ENCODE data around the gene DPP6.
"Not testable (repeated sequence)": the region's sequence is repeated elsewhere in the genome, so short reads cannot be mapped to it uniquely, and the experiment has no call there.

Gene DPP6

DNA sequence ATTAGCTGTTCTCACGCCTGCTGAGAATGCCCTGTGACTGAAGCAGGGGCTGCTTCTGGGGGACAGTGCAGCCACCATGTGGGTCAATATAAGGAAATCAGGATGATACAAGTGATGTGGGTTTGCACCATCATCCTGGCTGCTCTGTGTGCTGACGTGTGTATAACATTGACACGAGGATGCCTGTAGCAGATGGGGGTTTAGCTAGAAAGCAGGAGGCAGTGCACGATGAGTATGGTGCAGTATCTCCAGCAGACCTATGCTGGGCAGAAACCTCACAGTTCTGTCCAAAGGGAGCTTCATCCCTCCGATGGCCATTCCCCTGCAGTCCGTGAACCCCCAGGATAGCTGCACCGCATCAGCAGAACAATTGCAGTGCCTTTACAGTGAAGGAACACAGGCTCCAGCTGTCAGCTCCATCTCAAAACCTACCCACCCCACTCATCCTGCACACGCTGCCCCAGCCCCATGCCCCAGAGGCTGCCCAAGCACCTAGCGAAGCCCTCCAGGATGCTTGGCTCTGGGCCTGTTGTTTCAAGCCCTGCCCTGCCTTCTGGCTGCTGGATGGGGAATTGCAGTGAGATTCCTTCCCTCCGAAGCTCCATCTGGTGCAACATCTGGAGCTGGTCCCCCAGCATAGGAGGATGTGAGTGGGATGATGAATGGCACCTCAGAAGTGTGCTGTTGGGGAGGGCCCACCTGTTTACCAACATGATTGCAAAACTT is 96.8 kb downstream of the DPP6 start:
- not testable (repeated sequence) for H3K4me3 ChIP-seq (ENCODE audit: low read depth, low read length)

GRCh38 chr7:154150656-154151055 is 98.5 kb downstream of the DPP6 start:
- H3K4me3 ChIP-seq (ENCODE audit: low read depth, low read length) = not testable (repeated sequence)

GRCh38 chr7:154151306-154151705 is 99.1 kb downstream of the DPP6 start:
- H3K4me3 ChIP-seq (ENCODE audit: low read depth, low read length) = not testable (repeated sequence)

DNA sequence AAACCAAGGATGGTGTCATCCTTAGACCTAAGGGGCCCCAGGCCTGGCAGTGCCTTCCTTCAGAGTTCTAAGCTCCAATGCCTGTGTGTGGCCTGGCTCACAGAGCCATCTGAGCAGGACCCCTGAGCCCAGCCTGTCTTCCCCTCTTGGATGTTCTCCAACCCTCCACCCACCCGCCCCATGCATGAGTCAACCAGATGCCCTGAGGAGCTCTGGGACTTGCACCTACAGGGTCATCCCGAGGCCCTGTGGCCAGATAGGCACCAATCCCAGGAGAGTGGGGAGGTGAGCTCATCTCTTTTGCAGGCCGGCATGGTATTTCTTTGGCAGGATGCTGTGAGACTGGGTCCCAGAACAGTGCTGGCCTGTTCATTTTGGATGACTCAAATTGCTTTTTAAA is 103.7 kb downstream of the DPP6 start:
- H3K4me3 ChIP-seq (ENCODE audit: low read depth, low read length) = not testable (repeated sequence)

- H3K4me3 ChIP-seq (ENCODE audit: low read depth, low read length) = not testable (repeated sequence)
Measured at GRCh38 chr7:154162921-154163320, 110.7 kb downstream of the DPP6 start.

DNA sequence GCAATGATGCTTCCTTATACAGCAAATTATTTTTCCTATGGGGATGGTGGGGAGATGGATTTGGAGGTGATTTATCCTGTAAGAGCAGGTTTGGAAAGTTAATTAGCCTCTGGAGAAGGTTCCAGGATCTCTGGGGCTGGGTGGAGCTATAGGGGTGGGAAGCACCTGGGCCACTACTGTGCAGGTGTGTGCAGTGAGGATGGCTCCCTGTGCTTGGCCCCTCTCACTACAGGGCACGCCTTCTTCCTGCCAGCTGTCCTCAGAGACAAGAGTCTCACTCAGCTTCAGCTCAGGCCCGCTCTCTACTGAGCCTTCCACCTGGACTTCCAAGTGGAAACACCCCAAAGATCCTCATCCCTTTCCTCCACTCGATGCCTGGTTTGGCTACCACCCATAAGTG is 111.4 kb downstream of the DPP6 start:
- H3K4me3 ChIP-seq (ENCODE audit: low read depth, low read length) = not testable (repeated sequence)

- H3K4me3 ChIP-seq (ENCODE audit: low read depth, low read length) = no peak overlapping the region
Measured at GRCh38 chr7:154167051-154167450, 114.9 kb downstream of the DPP6 start.

GRCh38 chr7:154167807-154168206 is 115.6 kb downstream of the DPP6 start:
- no peak overlapping the region for H3K4me3 ChIP-seq (ENCODE audit: low read depth, low read length)

GRCh38 chr7:154171422-154171821 is 119.2 kb downstream of the DPP6 start:
- no peak overlapping the region for H3K4me3 ChIP-seq (ENCODE audit: low read depth, low read length)

GRCh38 chr7:154172236-154172635 is 120.0 kb downstream of the DPP6 start:
- H3K4me3 ChIP-seq (ENCODE audit: low read depth, low read length) = no peak overlapping the region

DNA sequence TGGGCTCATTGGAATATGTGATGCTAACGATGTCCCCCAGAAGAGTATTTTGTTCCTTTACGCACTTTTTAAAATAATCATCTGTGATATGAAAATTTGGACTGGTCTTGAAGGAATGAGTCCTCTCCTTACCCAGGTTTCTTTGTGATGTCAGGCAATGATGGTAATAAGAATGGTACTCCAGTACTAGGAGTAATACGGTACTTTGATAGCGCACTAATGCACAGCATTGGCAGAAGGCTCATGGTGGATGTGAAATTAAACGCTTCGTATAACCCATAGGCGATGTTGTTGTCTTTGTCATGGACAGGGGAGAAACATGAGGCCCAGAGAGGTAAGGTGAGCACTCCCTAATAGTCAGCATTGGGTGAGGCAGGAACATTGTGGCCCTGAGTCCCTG is 125.4 kb downstream of the DPP6 start:
- no peak overlapping the region for H3K4me3 ChIP-seq (ENCODE audit: low read depth, low read length)

DNA sequence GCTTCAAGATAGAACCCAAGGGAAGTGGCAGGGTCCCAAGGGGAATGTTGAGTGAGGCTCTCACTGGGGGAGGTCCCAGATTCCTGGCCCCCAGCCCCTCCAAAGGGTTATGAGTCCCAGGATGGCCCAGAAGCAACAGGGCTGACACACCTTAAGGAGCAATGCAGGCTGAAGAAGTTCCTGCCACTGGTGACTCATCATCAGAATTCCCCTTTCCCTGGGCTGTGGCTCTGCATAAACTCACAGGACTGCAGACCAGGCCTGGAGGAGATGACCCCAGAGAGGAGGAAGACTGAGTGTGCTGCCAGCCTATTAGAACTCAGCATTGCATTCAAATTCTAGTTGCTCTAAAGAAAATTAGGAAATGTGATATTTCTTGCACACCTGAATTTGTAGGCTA is 126.7 kb downstream of the DPP6 start:
- no peak overlapping the region for H3K4me3 ChIP-seq (ENCODE audit: low read depth, low read length)

GRCh38 chr7:154183482-154183881 is 131.3 kb downstream of the DPP6 start:
- no peak overlapping the region for H3K4me3 ChIP-seq (ENCODE audit: low read depth, low read length)

DNA sequence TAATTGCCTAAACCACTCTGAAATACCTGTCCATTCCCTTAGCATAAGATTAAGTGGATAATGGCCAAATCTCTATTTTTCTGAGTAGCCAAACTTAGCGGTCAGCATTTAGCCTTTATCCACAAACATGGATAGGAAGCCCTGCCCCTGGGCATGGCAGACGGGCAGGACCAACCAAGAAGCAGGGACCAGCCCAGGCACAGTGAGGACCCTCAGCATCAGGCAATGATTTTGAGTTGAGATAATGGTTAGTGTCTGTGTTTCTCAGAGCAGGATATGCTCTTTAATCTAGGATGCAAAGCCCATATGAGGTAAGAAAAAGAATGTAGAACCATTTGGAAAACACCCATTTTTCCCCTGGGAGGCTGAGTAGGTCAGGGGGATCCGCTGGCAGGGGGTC is 131.7 kb downstream of the DPP6 start:
- no peak overlapping the region for H3K4me3 ChIP-seq (ENCODE audit: low read depth, low read length)

DNA sequence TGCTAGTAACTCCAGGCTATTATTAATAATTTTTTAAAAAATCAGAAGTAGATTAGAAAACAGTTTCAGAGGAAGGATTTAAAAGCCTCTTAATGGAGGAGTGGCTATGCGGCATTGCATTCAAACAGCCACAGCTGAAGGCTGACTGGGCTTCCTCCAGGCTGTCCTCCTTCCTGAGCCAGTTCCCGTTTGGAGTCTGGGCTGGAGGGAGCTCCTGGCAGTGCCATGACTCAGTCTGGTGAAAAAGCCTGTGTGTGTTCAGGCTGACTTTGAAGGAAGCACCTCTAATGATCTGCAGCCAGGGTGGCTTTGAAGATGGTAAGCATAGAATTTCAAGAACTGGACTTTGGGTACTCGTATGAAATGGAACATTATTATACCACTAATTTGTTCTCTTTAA is 134.6 kb downstream of the DPP6 start:
- H3K4me3 ChIP-seq (ENCODE audit: low read depth, low read length) = no peak overlapping the region

DNA sequence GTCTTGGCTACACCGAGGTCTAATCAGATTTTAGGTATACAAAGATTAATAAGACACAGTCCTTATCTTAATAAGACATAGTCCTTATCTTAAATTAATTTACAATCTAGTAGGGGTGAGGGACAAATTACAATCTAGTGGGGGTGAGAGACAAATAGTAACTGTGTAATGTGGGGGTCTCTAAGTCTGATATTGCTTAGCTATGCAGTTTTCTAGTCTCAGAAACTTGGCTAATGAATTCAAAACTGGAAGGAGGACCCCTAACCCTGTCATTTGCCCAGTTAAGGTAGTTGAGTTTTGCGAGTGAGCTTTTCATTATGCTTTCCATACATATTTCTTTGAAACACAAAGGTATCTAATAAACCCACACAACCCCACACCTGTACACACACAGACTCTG is 136.1 kb downstream of the DPP6 start:
- H3K4me3 ChIP-seq (ENCODE audit: low read depth, low read length) = no peak overlapping the region

DNA sequence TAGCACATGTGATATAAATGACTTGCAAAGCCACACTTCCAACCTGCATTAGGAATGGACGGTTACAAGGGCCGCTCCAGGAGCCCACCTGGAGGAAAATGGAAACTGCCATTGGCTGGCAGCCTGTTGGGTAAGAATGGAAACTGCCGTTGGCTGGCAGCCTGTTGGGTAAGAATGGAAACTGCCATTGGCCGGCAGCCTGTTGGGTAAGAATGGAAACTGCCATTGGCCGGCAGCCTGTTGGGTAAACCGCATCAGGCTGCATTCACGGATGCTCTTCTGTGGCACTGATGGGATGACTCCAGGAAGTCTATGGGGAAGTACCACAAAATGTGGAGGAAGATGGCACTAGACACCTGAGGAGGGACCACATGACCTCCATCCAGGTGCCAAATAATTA is 143.1 kb downstream of the DPP6 start:
- no peak overlapping the region for H3K4me3 ChIP-seq (ENCODE audit: low read depth, low read length)

- H3K4me3 ChIP-seq (ENCODE audit: low read depth, low read length) = no peak overlapping the region
Measured at GRCh38 chr7:154198481-154198880, 146.3 kb downstream of the DPP6 start.

- no peak overlapping the region for H3K4me3 ChIP-seq (ENCODE audit: low read depth, low read length)
Measured at GRCh38 chr7:154200241-154200640, 148.0 kb downstream of the DPP6 start.

- no peak overlapping the region for H3K4me3 ChIP-seq (ENCODE audit: low read depth, low read length)
Measured at GRCh38 chr7:154202002-154202401, 149.8 kb downstream of the DPP6 start.

DNA sequence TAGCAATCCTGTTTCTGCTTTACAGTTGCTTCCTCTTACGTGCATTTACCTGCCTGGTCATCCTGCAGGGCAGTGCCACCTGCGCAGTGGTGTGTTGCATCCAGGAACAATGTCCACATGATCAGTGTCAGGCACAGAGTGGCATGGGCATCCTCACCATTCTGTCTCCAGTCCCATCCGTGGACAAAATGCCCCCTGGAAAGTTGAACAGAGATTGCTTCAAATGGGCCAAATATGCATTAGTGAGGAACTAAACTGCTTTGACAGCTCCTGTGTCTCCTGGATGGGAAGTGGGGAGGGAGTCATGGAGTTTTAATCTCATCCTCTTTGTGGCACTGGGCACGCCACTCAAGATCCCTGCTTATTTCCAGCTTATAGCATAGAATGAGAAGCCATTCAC is 151.8 kb downstream of the DPP6 start:
- no peak overlapping the region for H3K4me3 ChIP-seq (ENCODE audit: low read depth, low read length)

- H3K4me3 ChIP-seq (ENCODE audit: low read depth, low read length) = no peak overlapping the region
Measured at GRCh38 chr7:154212861-154213260, 160.7 kb downstream of the DPP6 start.

DNA sequence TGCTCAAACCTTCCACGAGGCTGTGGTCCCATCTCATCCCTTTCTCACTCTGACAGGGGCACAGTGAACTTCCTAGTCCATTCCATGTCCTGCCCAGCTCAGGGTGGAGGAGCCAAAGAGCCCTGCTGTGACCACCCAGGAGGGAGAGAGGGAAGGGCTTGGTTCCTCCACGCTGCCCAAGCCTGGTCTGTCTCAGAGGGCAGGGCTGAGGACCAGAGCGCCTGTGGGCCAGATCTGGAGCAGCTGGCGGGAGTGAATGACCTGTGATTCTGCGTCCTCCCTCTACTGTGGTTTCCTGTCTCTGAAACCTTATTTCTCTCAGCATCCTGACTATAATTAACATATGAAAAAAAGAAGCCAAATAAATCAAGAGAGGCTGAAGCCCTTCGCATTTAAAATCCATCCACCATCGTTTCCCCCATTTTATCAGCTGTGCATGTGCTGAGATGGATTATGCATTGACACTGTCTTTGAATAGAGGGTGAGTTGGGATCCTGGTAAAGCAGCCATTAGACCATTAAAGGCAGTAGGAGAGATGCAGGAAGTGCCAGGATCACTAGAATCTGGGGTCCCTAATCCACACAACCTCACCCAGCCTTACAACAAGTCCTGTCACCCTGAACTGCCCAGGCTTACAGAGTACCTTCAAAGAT is 165.6 kb downstream of the DPP6 start:
- H3K4me3 ChIP-seq (ENCODE audit: low read depth, low read length) = no peak overlapping the region

Measured in iPS-11a (cell line).